CD14-positive monocyte (primary cell): ENCODE measurements around the gene LEKR1. TPM values are rescaled to one million over a fixed set of nuclear protein-coding genes. Genes with fewer than 3 reads are reported as not detected.

Source experiments
- DNase-seq, 3 donors: peaks; one replicate each; pipeline ENCODE4 v3.0.0-alpha.2; 2011 to 2022
- H2AFZ ChIP-seq: 2 replicates; pipeline ENCODE4 v1.6.0; 2012; ENCODE audit warnings: mild to moderate bottlenecking, low read depth, low read length, inconsistent platforms; ENCODE audit not compliant: insufficient read depth, poor library complexity, severe bottlenecking
- H3K27ac ChIP-seq, 2 donors: 1 replicate in 1 of 2; 2 replicates in 1 of 2; pipeline ENCODE4 v1.5.1; 2012 to 2013; ENCODE audit warnings: low read length in 2 of 2, control low read depth in 1 of 2, inconsistent platforms in 1 of 2, low read depth in 1 of 2, mild to moderate bottlenecking in 1 of 2
- H3K27me3 ChIP-seq, 2 donors: one replicate each; pipeline versions ENCODE4 v1.6.0 to v1.6.1; 2011 to 2013; ENCODE audit warnings: low read length in 2 of 2; ENCODE audit not compliant: control insufficient read depth in 2 of 2, insufficient read depth in 2 of 2
- H3K36me3 ChIP-seq, 2 donors: replicated peaks in 1 of 2; 1 replicate in 1 of 2; 2 replicates in 1 of 2; pipeline versions ENCODE4 v1.5.1 to v1.6.1; 2012 to 2013; ENCODE audit warnings: low read length in 2 of 2, control low read depth in 1 of 2, inconsistent platforms in 1 of 2, mild to moderate bottlenecking in 1 of 2; ENCODE audit not compliant: insufficient read depth in 2 of 2, control insufficient read depth in 1 of 2
- H3K4me1 ChIP-seq, 2 donors: 1 replicate in 1 of 2; 2 replicates in 1 of 2; pipeline versions ENCODE4 v1.5.1 to v1.6.1; 2012 to 2013; ENCODE audit warnings: low read length in 2 of 2, control low read depth in 1 of 2, inconsistent platforms in 1 of 2, mild to moderate bottlenecking in 1 of 2, moderate library complexity in 1 of 2; ENCODE audit not compliant: insufficient read depth in 2 of 2, control insufficient read depth in 1 of 2
- H3K4me2 ChIP-seq: replicated peaks from 2 replicates; pipeline ENCODE3; 2012; ENCODE audit warnings: low read length, moderate library complexity, mild to moderate bottlenecking; ENCODE audit not compliant: poor library complexity, severe bottlenecking; ENCODE audit errors: extremely low read depth
- H3K4me3 ChIP-seq, 3 experiments: fragments of 200-600 bp in 1 of 3; sonication (generic) in 1 of 3; replicated peaks in 1 of 3; 1 replicate in 2 of 3; 2 replicates in 1 of 3; pipeline ENCODE4 v1.5.1; 2011 to 2013; ENCODE audit warnings: low read length in 3 of 3, mild to moderate bottlenecking in 3 of 3, control low read depth in 2 of 3, low read depth in 2 of 3, inconsistent platforms in 1 of 3, moderate library complexity in 1 of 3
- H3K79me2 ChIP-seq: 2 replicates; pipeline ENCODE4 v1.6.0; 2012; ENCODE audit warnings: mild to moderate bottlenecking, control low read depth, inconsistent platforms, low read length, moderate library complexity; ENCODE audit not compliant: insufficient read depth
- H3K9ac ChIP-seq: 2 replicates; pipeline ENCODE4 v1.6.0; 2017; ENCODE audit warnings: low read length, mild to moderate bottlenecking; ENCODE audit not compliant: insufficient read depth, poor library complexity, severe bottlenecking
- H3K9me3 ChIP-seq, 2 donors: replicated peaks in 1 of 2; 1 replicate in 1 of 2; 2 replicates in 1 of 2; pipeline versions ENCODE4 v1.5.1 to v1.6.1; 2012 to 2013; ENCODE audit warnings: low read length in 2 of 2, control low read depth in 1 of 2; ENCODE audit not compliant: control insufficient read depth in 1 of 2, insufficient read depth in 1 of 2
- H4K20me1 ChIP-seq: 2 replicates; pipeline ENCODE4 v1.6.0; 2012; ENCODE audit warnings: mild to moderate bottlenecking, low read length, control low read depth, moderate library complexity; ENCODE audit not compliant: insufficient read depth
- H3K27ac Mint-ChIP-seq, 7 donors: one replicate each; pipeline ENCODE4 v1.8.0; 2020; ENCODE audit warnings: mild to moderate bottlenecking in 7 of 7, mixed read lengths in 7 of 7, moderate library complexity in 6 of 7, inconsistent platforms in 2 of 7
- H3K27me3 Mint-ChIP-seq, 3 donors: one replicate each; pipeline ENCODE4 v1.8.0; 2021 to 2022; ENCODE audit warnings: low read depth in 3 of 3, mild to moderate bottlenecking in 3 of 3, mixed read lengths in 3 of 3, moderate library complexity in 3 of 3, inconsistent platforms in 1 of 3
- H3K36me3 Mint-ChIP-seq, 2 donors: one replicate each; pipeline ENCODE4 v1.8.0; 2020; ENCODE audit warnings: mixed read lengths in 2 of 2, inconsistent platforms in 1 of 2, mild to moderate bottlenecking in 1 of 2
- H3K4me1 Mint-ChIP-seq: one replicate; pipeline ENCODE4 v1.8.0; 2020; ENCODE audit warnings: mild to moderate bottlenecking, mixed read lengths
- H3K4me3 Mint-ChIP-seq, 2 donors: one replicate each; pipeline ENCODE4 v1.8.0; 2020; ENCODE audit warnings: mild to moderate bottlenecking in 2 of 2, mixed read lengths in 2 of 2, moderate library complexity in 1 of 2
- H3K9me3 Mint-ChIP-seq, 7 donors: one replicate each; pipeline ENCODE4 v1.8.0; 2020 to 2022; ENCODE audit warnings: mixed read lengths in 7 of 7, mild to moderate bottlenecking in 6 of 7, moderate library complexity in 6 of 7, inconsistent platforms in 2 of 7
- WGBS: methylation state at CpG from one replicate; pipeline ENCODE4 v1.1.5; 2013; ENCODE audit warnings: missing lambda C conversion rate; ENCODE audit not compliant: insufficient coverage; 5-methylcytosine and 5-hydroxymethylcytosine counted together
- intact Hi-C, 2 donors: fragments of 100-400 bp; cut with micrococcal nuclease; formaldehyde crosslinking; loops; one replicate each; pipeline versions ENCODE4 v1.15.0 to v1.15.1; 2023
- polyA plus RNA-seq, 3 donors: library from polyadenylated mRNA; depleted of rRNA in 1 of 3; unstranded in 2 of 3; stranded (reverse) in 1 of 3; fragments of 300-500 nt in 2 of 3; fragments of >200 nt in 1 of 3; fragmentation: Illumina TruSeq in 2 of 3; gene quantifications; 1 replicate in 2 of 3; 2 replicates in 1 of 3; pipeline ENCODE4 v1.2.3, GENCODE V29; 2012 to 2021
- TF ChIP-seq, protein P1 (sequence below): fragments of 200-600 bp; IDR thresholded peaks from one replicate; pipeline ENCODE4 v1.8.0; 2022; ENCODE audit warnings: antibody characterized with exemption, mild to moderate bottlenecking

Gene LEKR1
- polyA plus RNA-seq, 3 donors = 0.51 to 0.80 TPM; not detected in 1

DNA sequence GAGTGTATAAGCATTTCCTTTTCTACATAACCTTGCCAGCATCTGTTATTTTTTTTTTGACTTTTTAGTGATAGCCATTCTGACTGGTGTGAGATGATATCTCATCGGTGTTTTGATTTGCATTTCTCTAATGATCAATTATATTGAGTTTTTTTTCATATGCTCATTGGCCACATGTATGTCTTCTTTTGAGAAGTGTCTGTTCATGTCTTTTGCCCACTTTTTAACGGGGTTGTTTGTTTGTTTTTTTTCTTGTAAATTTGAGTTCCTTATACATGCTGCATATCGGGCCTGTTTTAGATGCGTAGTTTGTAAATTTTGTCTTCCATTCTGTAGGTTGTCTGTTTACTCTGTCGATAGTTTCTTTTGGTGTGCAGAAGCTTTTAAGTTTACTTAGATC, 89.2 kb downstream of the LEKR1 start:
- Mint-ChIP-seq H3K4me1 (no peaks in the 10 kb centered on the region), H3K4me3 (no peak overlapping the region), H3K27ac (no peak overlapping the region), H3K27me3 (peaks cover 0 to 3% (median 0%) of the 10 kb centered on the region in 3 donors), H3K36me3 (no peaks in the 10 kb centered on the region), H3K9me3 (peaks cover 0 to 7% (median 4%) of the 10 kb centered on the region in 7 donors)
- Histone ChIP-seq H4K20me1 (no peaks in the 10 kb centered on the region), H3K36me3 (no peaks in the 10 kb centered on the region), H3K27ac (no peak overlapping the region), H3K4me2 (no peak overlapping the region), H3K4me3 (no peak overlapping the region), H3K79me2 (no peaks in the 10 kb centered on the region), H3K9me3 (no peaks in the 10 kb centered on the region), H2AFZ (no peak overlapping the region), H3K4me1 (no peaks in the 10 kb centered on the region), H3K27me3 (no peaks in the 10 kb centered on the region), H3K9ac (no peak overlapping the region)
- DNase-seq = no peak
- TF ChIP-seq, protein P1, sequence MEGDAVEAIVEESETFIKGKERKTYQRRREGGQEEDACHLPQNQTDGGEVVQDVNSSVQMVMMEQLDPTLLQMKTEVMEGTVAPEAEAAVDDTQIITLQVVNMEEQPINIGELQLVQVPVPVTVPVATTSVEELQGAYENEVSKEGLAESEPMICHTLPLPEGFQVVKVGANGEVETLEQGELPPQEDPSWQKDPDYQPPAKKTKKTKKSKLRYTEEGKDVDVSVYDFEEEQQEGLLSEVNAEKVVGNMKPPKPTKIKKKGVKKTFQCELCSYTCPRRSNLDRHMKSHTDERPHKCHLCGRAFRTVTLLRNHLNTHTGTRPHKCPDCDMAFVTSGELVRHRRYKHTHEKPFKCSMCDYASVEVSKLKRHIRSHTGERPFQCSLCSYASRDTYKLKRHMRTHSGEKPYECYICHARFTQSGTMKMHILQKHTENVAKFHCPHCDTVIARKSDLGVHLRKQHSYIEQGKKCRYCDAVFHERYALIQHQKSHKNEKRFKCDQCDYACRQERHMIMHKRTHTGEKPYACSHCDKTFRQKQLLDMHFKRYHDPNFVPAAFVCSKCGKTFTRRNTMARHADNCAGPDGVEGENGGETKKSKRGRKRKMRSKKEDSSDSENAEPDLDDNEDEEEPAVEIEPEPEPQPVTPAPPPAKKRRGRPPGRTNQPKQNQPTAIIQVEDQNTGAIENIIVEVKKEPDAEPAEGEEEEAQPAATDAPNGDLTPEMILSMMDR = no peak
- intact Hi-C loops = no loop called here
- no CpG with 5 or more reads among the region's 5 CpGs for WGBS

DNA sequence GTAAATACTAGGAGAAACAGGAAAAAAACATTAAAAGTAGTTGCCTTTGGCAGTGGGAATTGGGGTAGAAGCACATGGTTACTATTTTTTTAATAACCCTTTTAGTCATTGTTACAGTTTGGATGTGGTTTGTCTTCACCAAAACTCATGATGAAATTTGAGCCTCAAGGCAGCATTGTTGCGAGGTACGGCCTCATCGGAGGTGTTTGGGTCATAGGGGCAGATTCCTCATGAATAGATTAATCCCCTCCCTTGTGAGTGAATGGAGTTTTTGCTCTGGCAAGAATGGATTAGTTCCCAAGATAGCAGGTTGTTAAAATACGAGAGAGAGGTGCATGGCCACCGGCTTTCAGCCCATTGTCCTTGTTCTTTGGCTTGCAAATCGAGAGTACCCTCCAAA, 92.6 kb downstream of the LEKR1 start:
- H3K4me1 ChIP-seq = no peaks in the 10 kb centered on the region
- H3K27me3 Mint-ChIP-seq = peaks cover 0 to 3% (median 0%) of the 10 kb centered on the region in 3 donors
- no peaks in the 10 kb centered on the region for H3K79me2 ChIP-seq
- DNase-seq = no peak
- no peak overlapping the region for H3K4me2 ChIP-seq
- no peak overlapping the region for H3K4me3 ChIP-seq
- H3K9me3 Mint-ChIP-seq = peaks cover 1 to 8% (median 4%) of the 10 kb centered on the region in 7 donors
- no peak overlapping the region for H3K27ac Mint-ChIP-seq
- H3K4me3 Mint-ChIP-seq = no peak overlapping the region
- intact Hi-C loops = no loop called here
- H2AFZ ChIP-seq = no peak overlapping the region
- no peaks in the 10 kb centered on the region for H3K36me3 ChIP-seq
- TF ChIP-seq, protein P1 = no peak
- H3K36me3 Mint-ChIP-seq = no peaks in the 10 kb centered on the region
- no peaks in the 10 kb centered on the region for H3K27me3 ChIP-seq
- no peaks in the 10 kb centered on the region for H3K9me3 ChIP-seq
- no peak overlapping the region for H3K9ac ChIP-seq
- no peaks in the 10 kb centered on the region for H3K4me1 Mint-ChIP-seq
- WGBS = 90% methylated on average over 3 of the region's 6 CpGs
- H3K27ac ChIP-seq = no peak overlapping the region
- no peaks in the 10 kb centered on the region for H4K20me1 ChIP-seq
